Central memory CD8-positive, alpha-beta T cell (primary cell): Measurements from ENCODE around the gene SRI.
"Not testable (repeated sequence)": the region's sequence is repeated elsewhere in the genome, so short reads cannot be mapped to it uniquely, and the experiment has no call there.

ENCODE experiments used
- ATAC-seq: fragments of 150-1000 bp; cut with Tn5 transposase; replicated peaks from 2 replicates; pipeline ENCODE4 v1.10.0; 2022; ENCODE audit warnings: mild to moderate bottlenecking, moderate FRiP score, moderate number of reproducible peaks; ENCODE audit not compliant: poor library complexity, severe bottlenecking; ENCODE audit errors: extremely low read depth
- DNase-seq, 2 donors: peaks; one replicate each; pipeline ENCODE4 v3.0.0; 2021; ENCODE audit warnings: low spot score in 2 of 2
- H3K27ac Mint-ChIP-seq: one replicate; pipeline ENCODE4 v1.8.0; 2022; ENCODE audit warnings: low read depth, mild to moderate bottlenecking, moderate library complexity, mixed read lengths
- H3K27me3 Mint-ChIP-seq: one replicate; pipeline ENCODE4 v1.8.0; 2022; ENCODE audit warnings: mixed read lengths
- H3K36me3 Mint-ChIP-seq: one replicate; pipeline ENCODE4 v1.8.0; 2022; ENCODE audit warnings: mild to moderate bottlenecking, moderate library complexity, mixed read lengths; ENCODE audit not compliant: insufficient read depth
- H3K4me1 Mint-ChIP-seq: one replicate; pipeline ENCODE4 v1.8.0; 2022; ENCODE audit warnings: mixed read lengths
- H3K4me3 Mint-ChIP-seq: one replicate; pipeline ENCODE4 v1.8.0; 2022; ENCODE audit warnings: mild to moderate bottlenecking, moderate library complexity, mixed read lengths
- H3K9me3 Mint-ChIP-seq: one replicate; pipeline ENCODE4 v1.8.0; 2022; ENCODE audit warnings: mixed read lengths

Gene SRI

GRCh38 chr7:88201305-88201704, 18.5 kb downstream of the SRI start:
- ATAC-seq (no peak), DNase-seq (no peak)
- Mint-ChIP-seq H3K9me3 (no peaks in the 10 kb centered on the region), H3K4me1 (peaks cover 24% of the 10 kb centered on the region), H3K27ac (no peak overlapping the region), H3K4me3 (no peak overlapping the region), H3K36me3 (peaks cover 20% of the 10 kb centered on the region), H3K27me3 (no peaks in the 10 kb centered on the region)

- ATAC-seq (no peak), DNase-seq (no peak)
- no peaks in the 10 kb centered on the region for H3K27me3 Mint-ChIP-seq
- H3K36me3 Mint-ChIP-seq = peaks cover 15% of the 10 kb centered on the region
- peaks cover 24% of the 10 kb centered on the region for H3K4me1 Mint-ChIP-seq
- H3K9me3 Mint-ChIP-seq = no peaks in the 10 kb centered on the region
- no peak overlapping the region for H3K27ac Mint-ChIP-seq
- no peak overlapping the region for H3K4me3 Mint-ChIP-seq
Measured at GRCh38 chr7:88200789-88201188, 19.0 kb downstream of the SRI start.

- Mint-ChIP-seq H3K4me3 (no peak overlapping the region), H3K36me3 (peaks cover 14% of the 10 kb centered on the region), H3K4me1 (peaks cover 24% of the 10 kb centered on the region), H3K27ac (no peak overlapping the region), H3K9me3 (no peaks in the 10 kb centered on the region), H3K27me3 (no peaks in the 10 kb centered on the region)
- no peak for ATAC-seq
- DNase-seq = no peak
Measured at GRCh38 chr7:88200261-88200660, 19.6 kb downstream of the SRI start.

GRCh38 chr7:88191911-88192310, 27.9 kb downstream of the SRI start:
- Mint-ChIP-seq H3K27me3 (no peaks in the 10 kb centered on the region), H3K9me3 (no peaks in the 10 kb centered on the region), H3K36me3 (no peaks in the 10 kb centered on the region), H3K27ac (no peak overlapping the region), H3K4me3 (no peak overlapping the region), H3K4me1 (no peaks in the 10 kb centered on the region)
- DNase-seq (no peak), ATAC-seq (no peak)

- Mint-ChIP-seq H3K27ac (no peak overlapping the region), H3K4me1 (no peaks in the 10 kb centered on the region), H3K36me3 (peaks cover 3% of the 10 kb centered on the region), H3K4me3 (no peak overlapping the region), H3K9me3 (no peaks in the 10 kb centered on the region), H3K27me3 (no peaks in the 10 kb centered on the region)
- no peak for DNase-seq
- no peak for ATAC-seq
Measured at GRCh38 chr7:88185650-88186049, 34.2 kb downstream of the SRI start.

GRCh38 chr7:88184848-88185304, 35.0 kb downstream of the SRI start:
- no peak for DNase-seq
- Mint-ChIP-seq H3K27me3 (no peaks in the 10 kb centered on the region), H3K9me3 (no peaks in the 10 kb centered on the region), H3K36me3 (peaks cover 3% of the 10 kb centered on the region), H3K4me1 (no peaks in the 10 kb centered on the region), H3K27ac (no peak overlapping the region), H3K4me3 (no peak overlapping the region)
- ATAC-seq = no peak

GRCh38 chr7:88183051-88183450, 36.8 kb downstream of the SRI start:
- ATAC-seq = no peak
- Mint-ChIP-seq H3K36me3 (peaks cover 3% of the 10 kb centered on the region), H3K9me3 (no peaks in the 10 kb centered on the region), H3K27me3 (no peaks in the 10 kb centered on the region), H3K4me1 (no peaks in the 10 kb centered on the region), H3K27ac (no peak overlapping the region), H3K4me3 (no peak overlapping the region)
- no peak for DNase-seq

- H3K4me1 Mint-ChIP-seq = no peaks in the 10 kb centered on the region
- no peaks in the 10 kb centered on the region for H3K27me3 Mint-ChIP-seq
- H3K27ac Mint-ChIP-seq = no peak overlapping the region
- H3K9me3 Mint-ChIP-seq = no peaks in the 10 kb centered on the region
- ATAC-seq (no peak), DNase-seq (no peak)
- H3K36me3 Mint-ChIP-seq = no peaks in the 10 kb centered on the region
- H3K4me3 Mint-ChIP-seq = no peak overlapping the region
Measured at GRCh38 chr7:88176190-88176589, 43.6 kb downstream of the SRI start.

- ATAC-seq (no peak), DNase-seq (no peak)
- H3K9me3 Mint-ChIP-seq = no peaks in the 10 kb centered on the region
- H3K4me3 Mint-ChIP-seq = no peak overlapping the region
- no peaks in the 10 kb centered on the region for H3K36me3 Mint-ChIP-seq
- H3K4me1 Mint-ChIP-seq = no peaks in the 10 kb centered on the region
- H3K27ac Mint-ChIP-seq = no peak overlapping the region
- no peaks in the 10 kb centered on the region for H3K27me3 Mint-ChIP-seq
Measured at GRCh38 chr7:88172842-88173241, 47.0 kb downstream of the SRI start.

GRCh38 chr7:88169717-88170320, 50.0 kb downstream of the SRI start:
- Mint-ChIP-seq H3K4me3 (no peak overlapping the region), H3K36me3 (no peaks in the 10 kb centered on the region), H3K27ac (no peak overlapping the region), H3K27me3 (no peaks in the 10 kb centered on the region), H3K9me3 (no peaks in the 10 kb centered on the region), H3K4me1 (no peaks in the 10 kb centered on the region)
- no peak for DNase-seq
- ATAC-seq = no peak

- DNase-seq = no peak
- Mint-ChIP-seq H3K9me3 (no peaks in the 10 kb centered on the region), H3K27ac (no peak overlapping the region), H3K4me3 (no peak overlapping the region), H3K36me3 (no peaks in the 10 kb centered on the region), H3K4me1 (no peaks in the 10 kb centered on the region), H3K27me3 (no peaks in the 10 kb centered on the region)
- no peak for ATAC-seq
Measured at GRCh38 chr7:88167721-88168120, 52.1 kb downstream of the SRI start.

GRCh38 chr7:88167223-88167622, 52.6 kb downstream of the SRI start:
- no peaks in the 10 kb centered on the region for H3K36me3 Mint-ChIP-seq
- no peaks in the 10 kb centered on the region for H3K27me3 Mint-ChIP-seq
- DNase-seq (no peak), ATAC-seq (no peak)
- H3K4me1 Mint-ChIP-seq = no peaks in the 10 kb centered on the region
- no peak overlapping the region for H3K4me3 Mint-ChIP-seq
- no peaks in the 10 kb centered on the region for H3K9me3 Mint-ChIP-seq
- no peak overlapping the region for H3K27ac Mint-ChIP-seq

GRCh38 chr7:88165697-88166096, 54.1 kb downstream of the SRI start:
- DNase-seq (no peak), ATAC-seq (no peak)
- no peak overlapping the region for H3K4me3 Mint-ChIP-seq
- H3K27me3 Mint-ChIP-seq = no peaks in the 10 kb centered on the region
- H3K36me3 Mint-ChIP-seq = no peaks in the 10 kb centered on the region
- H3K27ac Mint-ChIP-seq = no peak overlapping the region
- H3K9me3 Mint-ChIP-seq = no peaks in the 10 kb centered on the region
- no peaks in the 10 kb centered on the region for H3K4me1 Mint-ChIP-seq

- H3K36me3 Mint-ChIP-seq, H3K27me3 Mint-ChIP-seq, ATAC-seq, DNase-seq, H3K4me3 Mint-ChIP-seq, H3K27ac Mint-ChIP-seq, H3K4me1 Mint-ChIP-seq: not testable (repeated sequence)
- peaks cover 22% of the 10 kb centered on the region for H3K9me3 Mint-ChIP-seq
Measured at GRCh38 chr7:88159741-88160140, 60.1 kb downstream of the SRI start.
